Right atrium auricular region (tissue), 2 donors: ENCODE measurements around the gene EPGN. TPM values are rescaled to one million over a fixed set of nuclear protein-coding genes. Genes with fewer than 3 reads are reported as not detected.

Experiments
- DNase-seq: peaks from one replicate; pipeline ENCODE4 v3.0.0-alpha.2; 2019; ENCODE audit warnings: low spot score
- H3K27ac ChIP-seq, 2 donors: fragments of 200-600 bp; sonication (generic); 1 replicate in 1 of 2; 2 replicates in 1 of 2; pipeline ENCODE4 v1.5.1; 2016 to 2019
- H3K27me3 ChIP-seq, 2 donors: fragments of 200-600 bp; sonication (generic); one replicate each; pipeline versions ENCODE4 v1.5.1 to v1.6.0; 2017 to 2019
- H3K36me3 ChIP-seq: fragments of 200-600 bp; sonication (generic); one replicate; pipeline ENCODE4 v1.5.1; 2016
- H3K4me1 ChIP-seq, 2 donors: fragments of 200-600 bp; sonication (generic); one replicate each; pipeline versions ENCODE4 v1.5.1 to v1.6.0; 2017 to 2019
- H3K4me3 ChIP-seq, 2 donors: fragments of 200-600 bp; sonication (generic); 1 replicate in 1 of 2; 2 replicates in 1 of 2; pipeline ENCODE4 v1.5.1; 2017 to 2019; ENCODE audit warnings: mild to moderate bottlenecking in 1 of 2, moderate library complexity in 1 of 2
- H3K9me3 ChIP-seq, 2 donors: fragments of 200-600 bp; sonication (generic); one replicate each; pipeline ENCODE4 v1.5.1; 2019
- total RNA-seq, 2 donors: library from RNA; depleted of rRNA; stranded (reverse); fragments of >200 nt; gene quantifications; one replicate each; pipeline ENCODE4 v1.1.0, GENCODE V29; 2016
- TF ChIP-seq, protein P1 (sequence below), 2 donors: fragments of 200-600 bp; sonication (generic); IDR thresholded peaks; one replicate each; pipeline ENCODE4 v1.5.1; 2019; ENCODE audit warnings: antibody characterized with exemption in 2 of 2

The EPGN gene
- total RNA-seq, 2 donors from 2014 or later: 1.8 to 3.8 TPM

DNA sequence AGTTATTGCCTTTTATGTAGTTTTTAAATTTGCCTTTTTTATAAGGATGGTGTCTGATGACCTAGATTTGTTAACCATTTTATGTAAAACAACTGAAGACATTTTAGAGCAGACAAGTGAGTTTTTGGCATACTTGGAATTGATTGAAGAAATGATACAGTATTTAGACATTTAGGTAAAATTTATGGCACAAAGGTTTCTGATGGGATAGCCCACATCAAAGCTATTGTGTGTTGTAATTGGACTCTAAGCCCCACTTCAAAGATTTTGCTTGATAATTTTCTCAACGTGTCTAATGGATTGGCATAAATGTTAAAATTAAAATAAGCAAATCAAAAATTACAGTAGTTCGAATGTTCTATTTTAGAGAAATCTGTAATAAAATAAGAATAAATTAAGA lies 17.6 kb downstream of the EPGN start:
- DNase-seq: no peak
- Histone ChIP-seq H3K9me3 (no peaks in the 10 kb centered on the region), H3K4me1 (no peaks in the 10 kb centered on the region), H3K27ac (no peak overlapping the region), H3K36me3 (no peaks in the 10 kb centered on the region), H3K27me3 (no peaks in the 10 kb centered on the region), H3K4me3 (no peak overlapping the region)
- TF ChIP-seq, protein P1, sequence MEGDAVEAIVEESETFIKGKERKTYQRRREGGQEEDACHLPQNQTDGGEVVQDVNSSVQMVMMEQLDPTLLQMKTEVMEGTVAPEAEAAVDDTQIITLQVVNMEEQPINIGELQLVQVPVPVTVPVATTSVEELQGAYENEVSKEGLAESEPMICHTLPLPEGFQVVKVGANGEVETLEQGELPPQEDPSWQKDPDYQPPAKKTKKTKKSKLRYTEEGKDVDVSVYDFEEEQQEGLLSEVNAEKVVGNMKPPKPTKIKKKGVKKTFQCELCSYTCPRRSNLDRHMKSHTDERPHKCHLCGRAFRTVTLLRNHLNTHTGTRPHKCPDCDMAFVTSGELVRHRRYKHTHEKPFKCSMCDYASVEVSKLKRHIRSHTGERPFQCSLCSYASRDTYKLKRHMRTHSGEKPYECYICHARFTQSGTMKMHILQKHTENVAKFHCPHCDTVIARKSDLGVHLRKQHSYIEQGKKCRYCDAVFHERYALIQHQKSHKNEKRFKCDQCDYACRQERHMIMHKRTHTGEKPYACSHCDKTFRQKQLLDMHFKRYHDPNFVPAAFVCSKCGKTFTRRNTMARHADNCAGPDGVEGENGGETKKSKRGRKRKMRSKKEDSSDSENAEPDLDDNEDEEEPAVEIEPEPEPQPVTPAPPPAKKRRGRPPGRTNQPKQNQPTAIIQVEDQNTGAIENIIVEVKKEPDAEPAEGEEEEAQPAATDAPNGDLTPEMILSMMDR (IDR thresholded peaks at IDR 0.05): no peak

GRCh38 chr4:74327762-74328161 lies 19.5 kb downstream of the EPGN start:
- H3K9me3 ChIP-seq: no peaks in the 10 kb centered on the region
- DNase-seq: no peak
- H3K4me3 ChIP-seq: no peak overlapping the region
- TF ChIP-seq, protein P1 (IDR thresholded peaks at IDR 0.05): no peak
- no peaks in the 10 kb centered on the region for H3K27me3 ChIP-seq
- no peak overlapping the region for H3K27ac ChIP-seq
- no peaks in the 10 kb centered on the region for H3K4me1 ChIP-seq
- H3K36me3 ChIP-seq: no peaks in the 10 kb centered on the region

DNA sequence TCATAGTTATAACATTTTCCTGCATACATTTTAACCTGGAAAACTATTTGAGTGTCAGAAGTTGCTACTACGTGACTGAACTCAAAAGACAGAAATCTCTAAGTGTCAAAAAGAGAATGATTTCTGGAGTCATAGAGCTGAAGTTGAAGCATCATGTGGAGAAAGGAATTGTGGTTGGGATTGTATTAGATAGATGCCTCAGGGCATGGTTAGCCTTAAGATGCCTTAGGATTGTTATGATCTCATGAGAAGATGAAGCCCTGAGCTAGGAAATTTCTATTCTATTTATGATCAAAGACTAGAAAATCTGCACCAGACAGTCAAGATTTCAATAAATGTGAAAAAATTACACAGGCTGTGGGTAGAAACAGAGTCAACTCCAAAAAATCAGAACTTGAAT lies 20.2 kb downstream of the EPGN start:
- Histone ChIP-seq H3K27ac (no peak overlapping the region), H3K36me3 (no peaks in the 10 kb centered on the region), H3K4me1 (no peaks in the 10 kb centered on the region), H3K4me3 (no peak overlapping the region), H3K9me3 (no peaks in the 10 kb centered on the region), H3K27me3 (no peaks in the 10 kb centered on the region)
- TF ChIP-seq, protein P1 (IDR thresholded peaks at IDR 0.05): no peak
- no peak for DNase-seq

DNA sequence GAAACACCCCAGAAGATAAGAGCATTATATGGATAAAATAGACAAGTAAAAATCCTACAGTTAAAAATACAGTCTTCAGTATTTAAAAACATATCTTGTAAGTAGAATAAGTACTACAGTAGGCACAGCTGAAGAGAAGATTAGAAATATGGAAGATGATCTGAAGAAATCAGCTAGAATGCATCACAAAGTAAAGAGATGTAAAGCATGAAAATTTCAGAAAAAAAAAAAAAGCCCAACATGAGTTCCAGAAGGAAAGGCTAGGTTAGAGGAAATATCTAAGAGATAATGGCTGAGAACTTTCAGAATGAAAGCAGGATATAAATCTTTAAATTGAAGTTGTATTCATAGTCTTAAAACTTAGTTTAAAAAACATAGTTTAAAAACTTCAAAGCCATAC lies 21.0 kb downstream of the EPGN start:
- Histone ChIP-seq H3K4me1 (no peaks in the 10 kb centered on the region), H3K27ac (no peak overlapping the region), H3K9me3 (no peaks in the 10 kb centered on the region), H3K4me3 (no peak overlapping the region), H3K36me3 (no peaks in the 10 kb centered on the region), H3K27me3 (no peaks in the 10 kb centered on the region)
- DNase-seq: no peak
- TF ChIP-seq, protein P1 (IDR thresholded peaks at IDR 0.05): no peak

GRCh38 chr4:74330295-74330750 lies 22.1 kb downstream of the EPGN start:
- H3K27me3 ChIP-seq: no peaks in the 10 kb centered on the region
- no peaks in the 10 kb centered on the region for H3K4me1 ChIP-seq
- H3K27ac ChIP-seq: no peak overlapping the region
- no peaks in the 10 kb centered on the region for H3K36me3 ChIP-seq
- DNase-seq: no peak
- no peaks in the 10 kb centered on the region for H3K9me3 ChIP-seq
- TF ChIP-seq, protein P1 (IDR thresholded peaks at IDR 0.05): no peak
- no peak overlapping the region for H3K4me3 ChIP-seq

DNA sequence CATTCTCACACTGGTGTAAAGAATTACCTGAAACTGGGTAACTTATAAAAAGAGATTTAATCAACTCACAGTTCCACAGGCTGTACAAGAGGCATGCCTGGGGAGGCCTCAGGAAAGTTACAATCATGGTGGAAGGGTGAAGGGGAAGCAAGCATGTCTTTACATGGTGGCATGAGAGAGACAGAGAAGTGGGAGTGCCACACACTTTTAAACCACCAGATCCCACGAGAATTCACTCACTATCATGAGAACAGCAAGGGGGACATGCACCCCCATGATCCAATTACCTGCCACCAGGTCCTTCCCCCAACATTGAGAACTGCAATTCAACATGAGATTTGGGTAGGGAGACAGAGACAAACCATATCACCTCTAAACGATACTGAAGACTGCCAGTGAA lies 23.0 kb downstream of the EPGN start:
- Histone ChIP-seq H3K36me3 (no peaks in the 10 kb centered on the region), H3K27ac (no peak overlapping the region), H3K27me3 (no peaks in the 10 kb centered on the region), H3K9me3 (no peaks in the 10 kb centered on the region), H3K4me3 (no peak overlapping the region), H3K4me1 (no peaks in the 10 kb centered on the region)
- no peak for DNase-seq
- TF ChIP-seq, protein P1 (IDR thresholded peaks at IDR 0.05): no peak
